Nephron (organoid): ENCODE results near the gene ANAPC16.
A peak's percentile ranks its signal among the peaks of the same experiment; 100 is the strongest.
"Not testable (repeated sequence)": the region's sequence is repeated elsewhere in the genome, so short reads cannot be mapped to it uniquely, and the experiment has no call there.

ENCODE experiments used
- H3K27ac Mint-ChIP-seq, 3 experiments: 2 replicates each; pipeline ENCODE4 v1.8.0; 2020; ENCODE audit warnings: mixed read lengths in 3 of 3, mild to moderate bottlenecking in 2 of 3, moderate library complexity in 1 of 3
- H3K27me3 Mint-ChIP-seq: 2 replicates; pipeline ENCODE4 v1.8.0; 2021; ENCODE audit warnings: low read depth, mild to moderate bottlenecking, moderate library complexity, mixed read lengths
- H3K36me3 Mint-ChIP-seq: 2 replicates; pipeline ENCODE4 v1.8.0; 2020; ENCODE audit warnings: low read depth, mixed read lengths
- H3K4me1 Mint-ChIP-seq: 2 replicates; pipeline ENCODE4 v1.8.0; 2020; ENCODE audit warnings: mixed read lengths
- H3K4me3 Mint-ChIP-seq, 3 experiments: 2 replicates each; pipeline ENCODE4 v1.8.0; 2020; ENCODE audit warnings: mild to moderate bottlenecking in 3 of 3, mixed read lengths in 3 of 3, moderate library complexity in 2 of 3
- H3K9me3 Mint-ChIP-seq: 2 replicates; pipeline ENCODE4 v1.8.0; 2020; ENCODE audit warnings: mixed read lengths
- CTCF ChIP-seq, 3 experiments: fragments of 200-600 bp; sonication (generic); IDR thresholded peaks; one replicate each; pipeline ENCODE4 v1.5.0; 2021; ENCODE audit warnings: antibody characterized with exemption in 3 of 3; ENCODE audit not compliant: unreplicated experiment in 3 of 3

The ANAPC16 gene

GRCh38 chr10:72265508-72265907 is 49.7 kb downstream of the ANAPC16 start:
- TF ChIP-seq CTCF (IDR thresholded peaks at IDR 0.05; ENCODE audit: unreplicated experiment in 3 of 3), result no peak
- Mint-ChIP-seq H3K4me3 (peak overlapping the region in 1 of 3 experiments; percentile 12), H3K4me1 (peaks cover 40% of the 10 kb centered on the region), H3K27me3 (no peaks in the 10 kb centered on the region), H3K9me3 (no peaks in the 10 kb centered on the region), H3K36me3 (no peaks in the 10 kb centered on the region), H3K27ac (peak overlapping the region; percentile 88 to 98 (median 93))

- Mint-ChIP-seq H3K9me3 (no peaks in the 10 kb centered on the region), H3K36me3 (no peaks in the 10 kb centered on the region), H3K27ac (peak overlapping the region; percentile 88 to 98 (median 93)), H3K4me1 (peaks cover 41% of the 10 kb centered on the region), H3K27me3 (no peaks in the 10 kb centered on the region), H3K4me3 (no peak overlapping the region)
- no peak for TF ChIP-seq CTCF (IDR thresholded peaks at IDR 0.05; ENCODE audit: unreplicated experiment in 3 of 3)
Observed at GRCh38 chr10:72265990-72266865, 50.4 kb downstream of the ANAPC16 start.

GRCh38 chr10:72267381-72267780 is 51.6 kb downstream of the ANAPC16 start:
- TF ChIP-seq CTCF (IDR thresholded peaks at IDR 0.05; ENCODE audit: unreplicated experiment in 3 of 3), result no peak
- Mint-ChIP-seq H3K27me3 (no peaks in the 10 kb centered on the region), H3K36me3 (no peaks in the 10 kb centered on the region), H3K4me1 (peaks cover 41% of the 10 kb centered on the region), H3K4me3 (peak overlapping the region in 1 of 3 experiments; percentile 1), H3K9me3 (no peaks in the 10 kb centered on the region), H3K27ac (peak overlapping the region; percentile 81 to 88 (median 84))

GRCh38 chr10:72267819-72268399 is 52.1 kb downstream of the ANAPC16 start:
- TF ChIP-seq CTCF (IDR thresholded peaks at IDR 0.05; ENCODE audit: unreplicated experiment in 3 of 3), result no peak
- Mint-ChIP-seq H3K9me3 (no peaks in the 10 kb centered on the region), H3K27ac (peak overlapping the region; percentile 81 to 88 (median 84)), H3K27me3 (no peaks in the 10 kb centered on the region), H3K4me1 (peaks cover 46% of the 10 kb centered on the region), H3K36me3 (no peaks in the 10 kb centered on the region), H3K4me3 (peak overlapping the region in 1 of 3 experiments; percentile 1)

GRCh38 chr10:72268475-72269200 is 52.8 kb downstream of the ANAPC16 start:
- peaks cover 49% of the 10 kb centered on the region for H3K4me1 Mint-ChIP-seq
- H3K9me3 Mint-ChIP-seq, H3K4me3 Mint-ChIP-seq, H3K36me3 Mint-ChIP-seq, H3K27me3 Mint-ChIP-seq, H3K27ac Mint-ChIP-seq: not testable (repeated sequence)

GRCh38 chr10:72270607-72271281 is 54.9 kb downstream of the ANAPC16 start:
- H3K27ac Mint-ChIP-seq, result peak overlapping the region; percentile 79 to 86 (median 80)

More at GRCh38 chr10:72270607-72271281, 54.9 kb downstream of the ANAPC16 start:
- no peaks in the 10 kb centered on the region for H3K27me3 Mint-ChIP-seq
- no peaks in the 10 kb centered on the region for H3K9me3 Mint-ChIP-seq
- H3K4me1 Mint-ChIP-seq, result peaks cover 45% of the 10 kb centered on the region
- peaks cover 13% of the 10 kb centered on the region for H3K36me3 Mint-ChIP-seq
- H3K4me3 Mint-ChIP-seq, result peak overlapping the region; percentile 49 to 63 (median 62)
- TF ChIP-seq CTCF (IDR thresholded peaks at IDR 0.05; ENCODE audit: unreplicated experiment in 3 of 3), result no peak
